Embryonic facial prominence (tissue), 1 donor: Measurements from ENCODE around the gene GJD4.

Experiments
- DNase-seq: peaks from one replicate; pipeline ENCODE4 v3.0.0-alpha.2; 2016; ENCODE audit errors: extremely low spot score

GJD4 gene

DNA sequence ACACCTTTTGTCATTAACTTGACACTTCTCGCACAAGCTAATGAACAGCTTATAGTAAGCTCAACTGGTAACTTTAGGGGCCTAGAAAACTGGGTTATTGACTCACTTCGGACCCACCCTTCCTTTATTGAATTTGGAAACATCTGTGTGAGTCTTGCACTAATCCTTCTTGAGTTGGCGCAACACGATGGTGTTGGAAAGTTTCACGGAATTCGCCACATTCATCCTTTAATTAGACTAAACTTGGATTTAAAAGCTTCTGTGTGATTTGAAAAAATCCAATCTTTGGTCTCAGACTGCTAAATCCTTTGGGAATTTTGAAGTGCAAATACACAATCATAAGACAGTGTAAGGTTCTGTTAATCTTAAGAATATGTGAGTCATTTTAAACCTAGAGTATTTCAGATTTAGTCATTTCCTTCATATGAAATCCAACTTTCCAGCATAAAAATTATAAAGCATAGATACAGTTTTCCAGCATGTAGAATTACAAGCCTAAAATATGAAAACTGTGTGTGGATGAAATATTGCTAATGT lies 21.9 kb downstream of the GJD4 start:
- DNase-seq = no peak

DNA sequence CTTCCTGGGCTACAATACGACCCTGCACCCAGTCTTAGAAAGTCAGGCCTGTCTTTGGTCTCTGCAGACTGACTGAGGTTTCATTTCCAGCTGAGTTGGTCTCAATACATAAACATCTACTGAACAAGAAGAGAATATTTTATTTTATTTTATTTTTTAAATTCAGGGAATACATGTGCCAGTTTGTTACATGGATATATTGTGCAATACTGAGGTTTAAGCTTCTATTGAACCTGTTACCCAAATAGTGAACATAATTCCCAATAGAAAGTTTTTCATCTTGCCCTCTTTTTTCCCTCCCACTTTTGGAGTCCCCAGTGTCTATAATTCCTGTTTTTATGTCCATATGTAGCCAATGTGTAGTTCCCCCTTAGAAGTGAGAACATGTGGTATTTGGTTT lies 26.3 kb downstream of the GJD4 start:
- DNase-seq = no peak

DNA sequence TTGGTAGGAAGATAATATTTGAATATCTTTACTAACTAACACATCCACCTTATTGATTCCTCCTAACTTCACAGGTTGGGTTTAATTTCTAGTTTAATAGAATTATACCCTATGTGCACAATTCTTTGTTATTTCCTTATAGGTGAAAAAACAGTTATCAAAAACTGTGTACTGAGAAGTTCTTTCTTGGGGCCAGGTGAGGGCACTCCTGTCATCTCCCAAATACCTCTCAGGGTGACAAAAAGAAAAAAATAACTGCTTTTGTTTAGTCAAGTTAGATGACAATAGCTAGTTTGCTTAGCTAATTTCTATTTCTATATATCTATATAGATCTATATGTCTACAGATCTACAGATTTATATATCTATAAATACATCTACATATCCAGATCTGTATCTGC lies 26.9 kb downstream of the GJD4 start:
- no peak for DNase-seq

DNA sequence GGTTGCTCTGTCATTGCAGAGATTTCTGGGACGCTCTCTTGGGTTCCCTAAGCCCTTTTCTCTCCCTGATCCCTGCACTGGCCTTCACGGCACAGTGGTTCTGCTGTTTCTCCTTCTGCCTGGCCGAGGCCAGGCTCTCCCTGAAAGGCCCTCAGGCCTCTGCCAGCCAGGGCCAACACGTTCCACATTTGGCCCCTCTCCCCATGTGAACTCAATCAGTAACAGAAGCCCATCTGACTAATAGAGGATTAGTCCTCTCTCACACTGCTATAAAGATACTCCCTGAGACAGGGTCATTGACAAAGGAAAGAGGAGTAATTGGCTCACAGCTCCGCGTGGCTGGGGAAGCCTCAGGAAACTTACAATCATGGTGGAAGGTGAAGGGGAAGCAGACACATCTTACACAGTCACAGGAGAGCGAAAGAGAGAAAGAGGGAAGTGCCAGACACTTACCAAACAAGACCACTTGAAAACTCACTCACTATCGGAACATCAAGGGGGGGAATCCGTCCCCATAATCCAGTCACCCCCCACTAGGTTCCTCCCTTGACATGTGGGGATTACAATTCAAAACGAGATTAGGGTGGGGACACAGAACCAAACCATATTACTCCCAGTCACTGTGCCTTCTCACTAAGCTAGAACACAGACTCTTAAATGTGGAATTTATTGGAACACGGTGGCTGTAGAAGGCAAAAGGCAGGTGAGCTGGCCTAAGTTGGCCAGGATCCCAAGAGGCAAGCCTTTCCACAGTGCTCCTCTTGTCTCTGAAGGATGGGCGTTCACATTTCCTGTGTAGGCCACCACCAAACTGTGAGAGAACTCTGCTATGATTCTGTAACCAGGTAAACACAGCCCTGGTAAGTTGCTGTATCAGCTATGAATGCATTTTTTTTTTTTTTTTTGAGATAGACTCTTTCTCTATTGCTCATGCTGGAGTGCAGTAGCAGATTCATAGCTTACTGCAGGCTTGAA lies 28.2 kb downstream of the GJD4 start:
- no peak for DNase-seq

DNA sequence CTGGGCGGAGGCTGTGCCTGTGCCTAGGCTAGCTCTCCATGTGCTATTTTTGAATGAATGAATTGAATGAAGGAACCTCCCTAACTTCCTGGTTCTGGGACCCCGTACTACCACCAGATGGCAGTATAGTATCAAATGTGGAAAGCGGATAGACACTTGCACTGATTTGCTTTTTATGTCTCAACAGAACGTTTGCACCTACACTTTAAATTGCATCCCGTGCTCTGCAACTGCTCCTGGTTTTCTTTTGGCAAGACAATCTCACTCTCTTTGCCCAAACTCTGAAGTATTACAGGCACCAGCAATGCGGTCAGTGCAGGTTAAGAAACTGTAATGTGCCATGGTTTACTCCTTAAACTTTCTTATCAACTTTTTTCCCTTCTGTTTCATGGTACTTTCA lies 30.4 kb downstream of the GJD4 start:
- no peak for DNase-seq

DNA sequence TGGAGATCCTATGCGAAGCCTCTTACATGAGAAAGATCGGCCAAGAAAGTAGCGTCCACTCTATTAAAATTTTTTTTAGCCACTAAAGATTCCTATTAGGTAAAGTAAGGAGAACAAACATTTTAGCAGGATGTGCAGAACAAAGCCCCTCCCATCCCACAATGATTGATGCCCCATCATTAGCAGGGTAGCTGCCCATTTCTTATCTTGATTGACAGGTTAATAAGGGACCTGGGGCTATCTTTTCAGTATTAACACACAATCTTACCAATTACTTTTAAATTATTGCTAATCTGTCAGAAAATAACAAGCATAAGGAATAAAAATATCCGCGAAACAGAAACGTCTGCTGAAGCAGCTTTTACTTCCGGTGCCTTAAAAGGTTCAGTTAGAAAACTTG lies 31.8 kb downstream of the GJD4 start:
- no peak for DNase-seq

DNA sequence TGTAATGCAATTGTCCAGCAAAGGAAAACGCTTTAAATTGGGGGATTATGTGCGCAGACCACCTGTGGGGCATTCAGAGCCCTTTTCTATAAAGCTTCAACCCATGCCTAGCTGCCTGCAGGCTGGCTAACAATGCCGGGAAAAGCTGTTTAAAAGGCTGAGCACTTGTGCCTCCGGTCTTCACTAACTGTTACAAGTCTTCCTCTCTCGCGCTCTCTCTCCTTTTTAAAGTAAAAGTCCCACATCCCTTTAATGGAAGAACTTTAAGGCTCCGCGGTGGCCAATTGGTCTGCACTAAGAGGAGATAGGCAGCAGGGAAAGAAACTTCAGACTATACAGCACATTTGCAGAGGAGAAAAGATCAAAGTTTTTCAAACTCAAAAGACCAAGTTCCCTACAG lies 32.3 kb downstream of the GJD4 start:
- DNase-seq = no peak

DNA sequence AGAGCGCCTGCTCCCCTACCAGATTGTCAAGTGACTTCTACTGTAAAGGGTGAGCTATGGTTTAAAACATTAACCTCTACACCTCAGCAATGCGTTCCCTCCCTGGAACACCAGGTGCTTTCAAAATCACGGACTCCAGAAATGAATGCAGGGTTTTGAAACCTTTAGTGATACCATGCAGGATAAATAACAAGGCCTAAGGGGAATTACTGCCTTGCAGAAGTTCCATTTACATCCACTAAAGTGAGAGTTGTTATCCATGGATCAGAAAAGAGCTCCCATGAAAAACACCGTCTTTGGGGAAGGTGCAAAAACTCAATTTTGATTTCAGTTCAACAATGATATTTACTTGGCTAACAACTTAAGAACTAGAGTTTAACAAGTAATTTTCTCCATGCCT lies 33.0 kb downstream of the GJD4 start:
- no peak for DNase-seq

DNA sequence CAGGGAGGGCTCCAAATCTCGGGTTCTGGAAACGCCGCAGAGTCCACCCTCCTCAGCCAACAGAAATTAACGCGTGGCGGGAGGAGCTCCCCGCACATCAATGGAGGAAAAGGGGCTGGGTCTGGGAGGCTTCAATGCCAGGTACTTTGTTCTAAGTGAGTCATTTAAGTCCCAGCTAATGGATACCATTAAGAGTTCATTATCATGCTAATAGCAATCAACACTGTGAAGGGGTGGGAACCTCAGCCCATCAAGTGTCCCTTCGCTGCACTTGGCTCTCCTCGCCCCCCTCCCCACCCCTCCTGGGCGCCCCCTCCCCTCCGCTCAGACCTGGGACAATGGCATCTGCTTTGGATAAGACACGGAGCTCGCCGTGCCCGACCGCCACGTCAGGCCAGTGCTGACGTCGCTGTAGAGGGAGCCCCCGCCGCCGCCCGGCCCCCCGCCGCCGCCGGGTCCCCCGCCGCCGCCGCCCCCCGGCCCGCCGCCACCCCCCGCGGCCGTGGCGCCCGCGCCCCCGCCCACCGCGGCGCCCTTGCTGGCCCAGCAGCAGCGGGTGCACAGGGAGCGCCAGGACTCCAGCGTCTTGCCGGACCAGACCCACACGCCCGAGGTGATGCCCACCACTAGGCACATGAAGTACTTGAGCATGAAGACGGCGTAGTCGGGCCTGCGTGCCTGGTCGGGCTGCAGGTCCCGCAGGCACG lies 34.0 kb downstream of the GJD4 start:
- DNase-seq = no peak

DNA sequence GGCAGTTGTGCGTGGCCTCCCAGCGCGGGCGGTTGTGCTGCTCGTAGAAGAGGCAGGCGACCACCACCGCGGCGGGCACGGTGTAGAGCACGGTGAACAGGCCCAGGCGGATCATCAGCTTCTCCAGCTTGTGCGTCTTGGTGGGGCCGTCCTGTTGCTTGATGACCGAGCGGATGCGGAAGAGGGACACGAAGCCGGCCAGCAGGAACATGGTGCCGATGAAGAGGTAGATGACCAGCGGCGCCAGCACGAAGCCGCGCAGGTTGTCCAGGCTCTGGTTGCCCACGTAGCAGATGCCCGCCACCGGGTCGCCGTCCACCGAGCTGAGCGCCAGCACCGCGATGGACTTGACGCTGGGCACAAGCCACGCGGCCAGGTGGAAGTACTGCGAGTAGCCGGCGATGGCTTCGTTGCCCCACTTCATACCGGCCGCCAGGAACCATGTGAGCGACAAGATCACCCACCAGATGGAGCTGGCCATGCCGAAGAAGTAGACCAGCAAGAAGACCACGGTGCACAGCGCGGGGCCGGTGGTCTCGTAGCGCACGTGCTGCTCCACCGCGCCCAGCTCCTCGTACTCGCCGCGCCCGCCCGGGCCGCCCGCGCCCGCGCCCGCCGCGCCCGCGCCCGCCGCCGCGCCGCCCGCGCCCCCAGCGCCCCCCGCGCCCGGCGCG lies 34.7 kb downstream of the GJD4 start:
- DNase-seq = no peak

DNA sequence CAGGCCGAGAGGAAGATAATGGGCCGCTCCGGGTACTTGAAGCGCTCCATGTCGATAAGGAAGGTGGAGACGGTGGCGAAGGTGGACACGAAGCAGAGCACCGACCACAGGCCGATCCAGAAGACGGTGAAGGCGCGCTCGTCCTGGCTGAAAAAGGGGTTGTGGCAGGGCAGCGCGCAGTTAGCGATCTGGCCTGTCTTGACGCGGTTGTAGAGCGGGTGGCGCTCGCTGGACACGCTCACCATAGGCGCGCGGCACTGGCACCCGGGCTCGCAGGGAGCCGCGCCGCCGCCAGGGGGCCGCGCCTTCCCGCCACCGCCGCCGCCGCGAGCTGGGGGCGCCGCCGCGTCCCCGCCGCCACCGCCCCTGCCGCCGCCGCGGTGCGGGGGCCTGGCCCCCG lies 35.3 kb downstream of the GJD4 start:
- DNase-seq = peak; percentile 25

DNA sequence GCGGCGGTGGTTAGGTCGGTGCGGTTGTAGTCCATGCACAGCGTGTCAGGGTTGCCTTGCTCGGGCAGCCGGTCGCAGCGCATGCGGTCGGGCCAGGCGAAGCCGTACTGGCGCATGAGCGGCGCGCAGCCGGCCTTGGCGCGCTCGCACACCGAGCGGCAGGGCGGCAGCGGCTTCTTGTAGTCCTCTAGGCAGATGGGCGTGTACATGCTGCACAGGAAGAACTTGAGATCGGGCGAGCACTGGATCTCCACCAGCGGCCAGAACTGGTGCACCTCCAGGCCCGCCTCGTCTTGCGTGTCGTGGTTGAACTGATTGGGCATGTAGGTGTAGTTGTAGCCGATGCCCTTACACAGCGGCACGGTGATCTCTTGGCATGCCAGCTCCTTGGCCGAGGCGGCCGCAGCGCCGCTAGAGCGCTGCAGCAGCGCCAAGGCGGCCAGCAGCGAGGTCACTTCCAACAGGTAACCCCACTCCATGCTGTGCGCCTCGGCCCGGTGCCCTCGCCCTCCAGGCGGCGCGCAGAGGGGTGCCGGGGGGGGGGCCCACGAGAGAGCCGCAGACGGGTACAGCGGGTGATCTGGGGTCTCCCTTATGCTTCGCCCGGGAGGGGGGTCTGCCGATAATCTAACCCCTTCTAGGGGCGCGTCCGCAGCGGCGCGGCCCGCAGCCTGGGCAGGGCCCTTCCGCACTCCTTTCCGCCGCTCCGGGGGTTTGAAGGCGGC lies 36.0 kb downstream of the GJD4 start:
- peak; percentile 36 for DNase-seq

DNA sequence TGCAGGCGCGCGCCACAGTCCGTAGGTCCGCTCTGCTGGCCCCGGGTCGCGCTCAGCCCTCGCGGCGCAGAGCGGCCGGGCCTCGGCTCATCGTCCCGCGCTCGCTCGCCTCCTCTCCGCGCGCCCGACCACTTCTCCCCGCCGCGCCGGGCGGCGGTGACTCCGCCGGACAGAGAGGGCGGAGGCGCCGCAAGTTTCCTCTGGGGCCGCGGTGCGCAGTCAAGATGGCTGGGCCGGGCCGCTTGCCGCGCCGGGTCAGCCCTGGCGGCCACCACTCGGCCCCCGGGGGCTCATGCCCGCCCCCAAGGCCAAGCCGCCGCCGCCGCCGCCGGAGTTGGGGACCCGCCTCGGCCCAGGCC lies 36.5 kb downstream of the GJD4 start:
- DNase-seq = no peak

DNA sequence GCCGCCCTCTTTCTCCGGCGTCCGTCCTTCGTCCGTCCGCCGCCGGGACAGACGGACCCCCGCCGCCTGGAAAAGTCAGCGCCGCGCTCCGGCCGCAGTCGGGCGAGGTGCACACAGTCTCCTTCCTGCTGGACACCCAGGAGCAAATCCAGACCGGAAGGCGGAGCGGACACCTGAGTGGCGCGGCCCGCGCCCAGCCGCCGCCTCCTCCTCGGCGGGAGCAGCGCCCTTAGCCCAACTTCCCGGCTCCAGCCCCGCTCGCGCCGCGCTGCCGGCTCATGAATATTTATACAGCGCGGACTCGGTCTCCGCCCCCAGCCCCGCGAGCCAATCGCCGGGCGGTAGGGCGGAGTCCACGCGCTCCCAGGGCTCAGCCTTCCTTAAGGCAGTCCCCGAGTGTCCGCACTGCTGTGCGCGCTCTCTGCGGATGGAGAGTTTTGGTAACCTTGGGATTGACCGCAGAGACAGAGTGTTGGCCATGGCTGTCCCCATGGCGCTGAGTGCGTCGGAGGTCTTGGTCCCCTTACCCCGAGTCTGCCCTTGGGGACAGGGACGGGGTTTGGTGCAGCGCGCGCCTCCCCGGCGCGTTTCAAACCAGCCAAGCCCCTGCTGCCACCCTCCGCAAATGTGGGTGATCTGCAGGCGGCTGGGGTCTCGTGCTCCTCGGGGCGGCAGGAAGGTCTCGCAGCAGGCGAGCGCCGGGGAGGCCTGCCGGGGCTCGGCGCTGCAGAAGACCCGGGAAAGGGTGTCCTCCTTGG lies 37.1 kb downstream of the GJD4 start, which contains the start of gene FZD8:
TSS of gene FZD8 (minus strand) at position 262 of the 758 bp plus-strand sequence. CDS start 867 bp downstream, outside the sequence.
- peak; percentile 82 for DNase-seq

DNA sequence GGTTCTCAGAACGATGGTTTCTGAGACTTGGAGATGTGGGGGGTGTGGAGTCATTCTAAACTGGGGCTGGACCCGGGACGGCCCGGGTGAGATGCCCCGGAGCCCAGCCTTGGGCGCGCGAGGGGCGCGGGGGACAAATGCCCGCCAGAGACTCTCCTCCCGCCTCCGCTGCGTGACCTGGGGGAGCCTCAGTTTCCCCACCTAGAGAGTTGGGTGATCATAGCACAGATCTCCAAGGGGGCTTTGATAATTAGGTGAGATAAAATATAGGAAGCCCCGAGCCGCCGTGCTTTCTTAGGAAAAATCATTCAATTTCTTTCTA lies 37.6 kb downstream of the GJD4 start:
- DNase-seq = no peak

DNA sequence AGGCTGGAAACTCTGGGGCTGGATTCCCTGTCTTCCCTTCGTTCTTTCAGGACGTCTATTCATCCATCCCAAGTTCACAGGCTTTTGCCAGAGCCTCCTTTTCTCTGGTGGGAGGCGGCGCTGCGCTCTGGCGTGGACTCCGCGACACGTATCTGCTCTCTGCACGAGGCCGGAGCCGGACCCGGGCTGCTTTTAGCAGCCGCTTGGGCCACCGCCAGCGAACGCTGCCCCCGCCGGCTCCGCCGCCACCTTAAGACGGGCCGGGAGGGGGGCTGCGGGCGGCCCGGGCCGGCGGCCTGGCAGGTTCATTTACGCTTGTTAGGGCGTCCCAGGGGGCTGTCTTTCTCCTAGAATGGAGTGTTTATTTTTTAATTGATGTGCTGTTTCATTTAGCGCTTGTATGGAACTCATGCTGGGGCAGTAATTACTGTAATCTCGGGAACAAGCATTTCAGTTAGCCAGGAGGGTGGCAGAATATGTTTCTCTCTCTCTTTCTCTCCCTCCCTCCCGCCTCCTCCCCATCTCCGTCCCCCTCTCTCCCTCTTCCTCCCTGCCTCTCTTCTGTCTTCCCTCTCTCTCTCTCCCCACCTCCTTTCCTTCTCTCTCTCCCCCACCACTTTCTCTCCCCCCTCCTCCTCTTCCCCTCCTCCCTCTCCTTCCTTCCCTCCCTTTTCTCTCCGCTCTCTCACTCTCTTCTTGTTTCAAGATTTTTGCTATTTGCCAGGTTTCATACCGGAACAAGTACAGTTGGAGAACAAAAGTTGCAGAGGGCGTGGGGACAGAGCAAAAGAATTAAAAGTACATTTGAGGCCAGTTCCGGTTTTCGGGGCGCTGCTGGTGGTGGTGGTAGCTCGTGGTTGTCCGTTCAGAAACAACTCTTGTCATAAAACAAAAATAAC lies 38.3 kb downstream of the GJD4 start:
- DNase-seq = peak; percentile 28

DNA sequence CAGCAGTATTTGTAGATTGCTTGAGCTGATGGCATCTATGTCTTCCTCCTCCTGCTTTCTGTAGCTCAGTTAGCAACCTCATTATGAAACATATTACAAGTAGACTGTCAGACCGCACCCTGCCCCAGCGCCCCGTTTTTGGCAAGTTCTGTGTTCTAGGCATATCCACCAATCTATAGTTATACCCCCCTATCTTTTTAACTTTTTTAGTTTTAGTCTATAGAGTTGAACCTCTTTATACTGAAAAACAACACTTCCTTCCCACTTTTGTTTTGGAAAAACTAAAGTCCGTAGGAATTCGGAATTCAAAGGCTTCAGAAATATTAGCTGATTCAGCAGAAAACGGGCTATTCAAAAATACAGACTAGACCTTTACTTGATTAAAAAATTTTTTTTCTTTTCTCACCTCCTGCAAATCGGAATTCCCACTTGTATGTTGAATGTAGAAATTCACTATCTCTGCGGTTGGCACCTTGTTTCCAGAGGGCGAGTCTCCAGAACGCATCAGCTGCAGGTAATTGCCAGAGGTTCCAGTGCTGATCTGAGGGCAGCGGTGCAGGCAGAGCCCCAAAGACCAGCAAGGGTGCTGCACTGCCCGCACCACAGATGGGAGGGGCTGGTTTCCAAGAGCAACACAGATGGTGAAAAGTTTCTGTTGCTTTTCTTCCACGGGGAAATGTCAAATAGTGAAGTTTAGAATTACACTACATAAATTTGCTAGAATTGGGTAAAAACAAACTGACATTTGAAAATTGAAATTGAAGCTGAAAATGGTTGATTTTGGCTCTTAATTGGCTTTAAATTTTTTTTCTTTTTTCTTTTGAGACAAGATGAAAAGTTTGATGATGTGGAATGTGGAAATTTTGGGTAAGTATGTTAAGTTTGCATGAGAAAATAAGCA lies 39.2 kb downstream of the GJD4 start:
- peak; percentile 6 for DNase-seq

DNA sequence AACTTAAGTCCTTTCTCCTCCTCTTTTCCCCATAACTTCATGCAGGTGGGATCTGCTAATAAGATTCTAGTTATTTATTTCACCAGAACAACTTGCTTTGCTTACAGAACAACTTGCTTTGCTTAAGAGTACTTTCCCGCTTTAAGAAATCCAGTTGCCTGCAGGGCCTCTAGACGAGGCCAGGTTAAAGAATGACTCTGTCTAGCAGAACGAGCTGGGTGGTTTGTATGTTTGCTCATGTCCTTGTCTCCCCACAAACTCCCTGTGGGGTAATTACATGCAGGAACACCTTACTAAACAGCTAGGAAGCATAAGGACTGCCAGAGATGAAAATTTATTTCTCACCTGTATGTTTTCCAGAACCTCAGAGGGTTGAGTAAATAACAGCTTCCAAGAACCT lies 45.8 kb downstream of the GJD4 start:
- DNase-seq = no peak

DNA sequence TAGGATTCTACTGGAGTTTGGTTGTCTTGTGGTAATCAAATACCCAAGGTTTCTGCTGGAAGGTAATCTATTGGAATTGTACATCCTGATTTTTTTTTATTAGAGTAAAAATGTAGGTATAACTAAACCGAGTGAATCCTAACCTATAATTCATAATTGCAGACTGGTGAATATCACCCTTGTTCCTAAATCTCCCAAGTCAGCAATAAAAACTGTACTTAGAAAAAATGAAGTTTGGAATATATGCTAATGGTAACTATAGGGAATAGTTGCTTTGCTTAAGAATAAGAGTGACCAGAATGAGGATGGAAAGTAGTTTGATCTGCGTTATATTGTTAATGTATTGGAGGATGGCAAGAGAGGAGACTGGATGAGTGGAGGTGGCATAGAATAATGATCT lies 47.7 kb downstream of the GJD4 start:
- DNase-seq = no peak
